Liver (tissue), 9 donors: Measurements from ENCODE around the gene PCID2. TPM values are rescaled to one million over a fixed set of nuclear protein-coding genes. Genes with fewer than 3 reads are reported as not detected.

ENCODE experiments used
- DNase-seq: peaks from one replicate; pipeline ENCODE4 v3.0.0-alpha.2; 2017; ENCODE audit warnings: low spot score
- H3K27ac ChIP-seq, 2 donors: one replicate each; pipeline ENCODE4 v1.7.0; 2013; ENCODE audit warnings: inconsistent platforms in 2 of 2, low read length in 2 of 2, control low read depth in 1 of 2, low read depth in 1 of 2, mild to moderate bottlenecking in 1 of 2
- H3K27me3 ChIP-seq, 4 donors: one replicate each; pipeline versions ENCODE4 v1.6.1 to v1.7.0; 2013; ENCODE audit warnings: low read length in 3 of 4, inconsistent platforms in 1 of 4, mild to moderate bottlenecking in 1 of 4, moderate library complexity in 1 of 4; ENCODE audit not compliant: control insufficient read depth in 4 of 4, insufficient read depth in 4 of 4
- H3K36me3 ChIP-seq, 4 donors: one replicate each; pipeline versions ENCODE4 v1.6.1 to v1.7.0; 2013; ENCODE audit warnings: low read length in 3 of 4, mild to moderate bottlenecking in 3 of 4, low read depth in 1 of 4, moderate library complexity in 1 of 4; ENCODE audit not compliant: control insufficient read depth in 4 of 4, insufficient read depth in 3 of 4
- H3K4me1 ChIP-seq, 4 donors: one replicate each; pipeline versions ENCODE4 v1.6.1 to v1.7.0; 2013; ENCODE audit warnings: low read length in 3 of 4, mild to moderate bottlenecking in 3 of 4, moderate library complexity in 1 of 4; ENCODE audit not compliant: control insufficient read depth in 4 of 4, insufficient read depth in 4 of 4
- H3K4me3 ChIP-seq, 3 donors: one replicate each; pipeline versions ENCODE4 v1.6.1 to v1.7.0; 2013; ENCODE audit warnings: low read length in 3 of 3, control low read depth in 1 of 3, low read depth in 1 of 3, mild to moderate bottlenecking in 1 of 3
- H3K9ac ChIP-seq, 2 donors: one replicate each; pipeline ENCODE4 v1.7.0; 2013; ENCODE audit warnings: low read length in 2 of 2, mild to moderate bottlenecking in 2 of 2, moderate library complexity in 2 of 2, control low read depth in 1 of 2, low read depth in 1 of 2
- H3K9me3 ChIP-seq, 4 donors: one replicate each; pipeline versions ENCODE4 v1.6.1 to v1.7.0; 2013; ENCODE audit warnings: low read length in 3 of 4; ENCODE audit not compliant: control insufficient read depth in 4 of 4
- ATF3 ChIP-seq: IDR thresholded peaks from 2 replicates; pipeline ENCODE4 v1.6.1; 2016; ENCODE audit warnings: antibody characterized with exemption
- CTCF ChIP-seq: fragments of 150-350 bp; IDR thresholded peaks from 2 replicates; pipeline ENCODE4 v1.5.1; 2017; ENCODE audit warnings: improper control_type of control experiment, low read depth, low read length; ENCODE audit not compliant: missing input control
- EGR1 ChIP-seq, 2 donors: IDR thresholded peaks; 2 replicates each; pipeline ENCODE4 v1.6.1; 2016 to 2018; ENCODE audit warnings: antibody characterized with exemption in 2 of 2, low read depth in 2 of 2
- FOXA1 ChIP-seq: IDR thresholded peaks from 2 replicates; pipeline ENCODE4 v1.6.1; 2016; ENCODE audit warnings: antibody characterized with exemption
- FOXA2 ChIP-seq: IDR thresholded peaks from 2 replicates; pipeline ENCODE4 v1.6.1; 2016; ENCODE audit warnings: antibody characterized with exemption
- GABPA ChIP-seq, 2 donors: IDR thresholded peaks in 1 of 2; conservative IDR thresholded peaks in 1 of 2; 2 replicates each; pipeline ENCODE4 v1.6.1; 2016; ENCODE audit warnings: antibody characterized with exemption in 2 of 2, mild to moderate bottlenecking in 1 of 2, moderate library complexity in 1 of 2
- HNF4A ChIP-seq, 2 donors: conservative IDR thresholded peaks; 2 replicates each; pipeline ENCODE4 v1.6.1; 2016; ENCODE audit warnings: antibody characterized with exemption in 2 of 2, mild to moderate bottlenecking in 2 of 2
- HNF4G ChIP-seq: IDR thresholded peaks from 2 replicates; pipeline ENCODE4 v1.6.1; 2016; ENCODE audit warnings: antibody characterized with exemption
- JUND ChIP-seq, 2 donors: IDR thresholded peaks; 2 replicates each; pipeline ENCODE4 v1.6.1; 2016; ENCODE audit warnings: antibody characterized with exemption in 2 of 2
- NR2F2 ChIP-seq: IDR thresholded peaks from 2 replicates; pipeline ENCODE4 v1.6.1; 2016; ENCODE audit warnings: antibody characterized with exemption
- RAD21 ChIP-seq, 2 donors: IDR thresholded peaks; 2 replicates each; pipeline ENCODE4 v1.6.1; 2016; ENCODE audit warnings: antibody characterized with exemption in 2 of 2, mild to moderate bottlenecking in 2 of 2
- RXRA ChIP-seq, 2 donors: IDR thresholded peaks; 2 replicates each; pipeline ENCODE4 v1.6.1; 2017 to 2018; ENCODE audit warnings: antibody characterized with exemption in 2 of 2, mild to moderate bottlenecking in 1 of 2
- SP1 ChIP-seq: IDR thresholded peaks from 2 replicates; pipeline ENCODE4 v1.6.1; 2018; ENCODE audit warnings: antibody characterized with exemption, mild to moderate bottlenecking
- TAF1 ChIP-seq: conservative IDR thresholded peaks from 2 replicates; pipeline ENCODE4 v1.6.1; 2016; ENCODE audit warnings: antibody characterized with exemption, mild to moderate bottlenecking
- YY1 ChIP-seq: IDR thresholded peaks from 2 replicates; pipeline ENCODE4 v1.6.1; 2016; ENCODE audit warnings: antibody characterized with exemption, mild to moderate bottlenecking
- WGBS: extraction: QIAGEN DNeasy Blood & Tissue Kit; methylation state at CpG from one replicate; pipeline ENCODE4 v1.1.7; 2013; 5-methylcytosine and 5-hydroxymethylcytosine counted together
- polyA plus RNA-seq, 2 donors: library from polyadenylated mRNA; stranded (reverse) in 1 of 2; unstranded in 1 of 2; fragments of 200-250 nt in 1 of 2; fragments of >200 nt in 1 of 2; fragmentation: Nextera tagmentation in 1 of 2; extraction: Ambion mirVana in 1 of 2; gene quantifications; one replicate each; pipeline versions ENCODE4 v1.2.1 to v1.2.3, GENCODE V29; 2013 to 2015
- total RNA-seq, 2 donors: library from RNA; depleted of rRNA; stranded (reverse); fragments of >200 nt; gene quantifications; one replicate each; pipeline ENCODE4 v1.2.3, GENCODE V29; 2014
- TF ChIP-seq, protein P1 (sequence below): IDR thresholded peaks from 2 replicates; pipeline ENCODE4 v1.6.1; 2016; ENCODE audit warnings: antibody characterized with exemption
- TF ChIP-seq, protein P2 (sequence below): IDR thresholded peaks from 2 replicates; pipeline ENCODE4 v1.6.1; 2016; ENCODE audit warnings: antibody characterized with exemption
- donor health status: healthy.
- donor health status: healthy.
- donor health status: healthy.
- donor health status: healthy.
- donor health status: healthy.

PCID2 gene
- total and polyA plus RNA-seq, 4 donors, result 13.8 to 39.1 (median 22.7) TPM

DNA sequence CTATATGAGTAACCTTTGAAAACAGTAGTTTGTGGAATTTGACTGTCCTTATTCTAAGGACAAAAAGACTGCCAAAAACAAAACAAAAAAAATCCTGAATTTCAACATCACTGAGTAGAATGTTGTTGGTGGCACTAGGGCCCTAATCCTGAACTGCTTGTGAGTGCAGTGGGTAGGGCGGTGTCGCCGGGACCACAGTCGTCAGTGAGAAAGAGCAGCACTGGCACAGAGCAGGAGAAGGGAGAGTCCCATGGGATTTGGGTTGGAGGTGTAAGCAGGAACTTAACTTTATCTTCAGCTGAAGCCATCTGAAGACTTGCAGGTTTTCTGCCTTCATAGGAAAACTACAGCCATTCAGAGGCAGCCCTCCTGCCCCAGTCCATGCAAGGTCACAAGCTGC is 5.6 kb downstream of the PCID2 start:
- Histone ChIP-seq H3K27me3 (no peaks in the 10 kb centered on the region), H3K27ac (no peak overlapping the region), H3K9me3 (no peaks in the 10 kb centered on the region), H3K9ac (no peak overlapping the region), H3K4me3 (no peak overlapping the region), H3K4me1 (peaks cover 3 to 30% (median 27%) of the 10 kb centered on the region in 4 donors), H3K36me3 (peaks cover 0 to 17% (median 11%) of the 10 kb centered on the region in 4 donors)
- TF ChIP-seq CTCF, result no peak
- no peak for TF ChIP-seq GABPA (IDR thresholded peaks at IDR 0.05 in 1 of 2, conservative IDR thresholded peaks at IDR 0.05 in 1 of 2)
- TF ChIP-seq YY1, result no peak
- no peak for TF ChIP-seq HNF4G
- no peak for TF ChIP-seq RAD21 (IDR thresholded peaks at IDR 0.05)
- no peak for TF ChIP-seq TAF1
- TF ChIP-seq FOXA1, result no peak
- no peak for TF ChIP-seq NR2F2
- TF ChIP-seq, protein P1, sequence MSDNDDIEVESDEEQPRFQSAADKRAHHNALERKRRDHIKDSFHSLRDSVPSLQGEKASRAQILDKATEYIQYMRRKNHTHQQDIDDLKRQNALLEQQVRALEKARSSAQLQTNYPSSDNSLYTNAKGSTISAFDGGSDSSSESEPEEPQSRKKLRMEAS, result no peak
- TF ChIP-seq ATF3, result no peak
- TF ChIP-seq EGR1 (IDR thresholded peaks at IDR 0.05; ENCODE audit: low read depth in 2 of 2), result no peak
- no peak for TF ChIP-seq SP1
- no peak for TF ChIP-seq RXRA (IDR thresholded peaks at IDR 0.05)
- peak; percentile 20 for DNase-seq
- 94% methylated on average over 4 of the region's 4 CpGs for WGBS

GRCh38 chr13:113201815-113202214 is 6.7 kb downstream of the PCID2 start:
- no peak overlapping the region for H3K4me3 ChIP-seq
- H3K9ac ChIP-seq, result no peak overlapping the region
- no peak for DNase-seq
- peaks cover 3 to 21% (median 17%) of the 10 kb centered on the region in 4 donors for H3K4me1 ChIP-seq
- H3K9me3 ChIP-seq, result no peaks in the 10 kb centered on the region
- TF ChIP-seq TAF1, result no peak
- TF ChIP-seq SP1, result no peak
- TF ChIP-seq HNF4A (conservative IDR thresholded peaks at IDR 0.05), result no peak
- TF ChIP-seq, protein P2, sequence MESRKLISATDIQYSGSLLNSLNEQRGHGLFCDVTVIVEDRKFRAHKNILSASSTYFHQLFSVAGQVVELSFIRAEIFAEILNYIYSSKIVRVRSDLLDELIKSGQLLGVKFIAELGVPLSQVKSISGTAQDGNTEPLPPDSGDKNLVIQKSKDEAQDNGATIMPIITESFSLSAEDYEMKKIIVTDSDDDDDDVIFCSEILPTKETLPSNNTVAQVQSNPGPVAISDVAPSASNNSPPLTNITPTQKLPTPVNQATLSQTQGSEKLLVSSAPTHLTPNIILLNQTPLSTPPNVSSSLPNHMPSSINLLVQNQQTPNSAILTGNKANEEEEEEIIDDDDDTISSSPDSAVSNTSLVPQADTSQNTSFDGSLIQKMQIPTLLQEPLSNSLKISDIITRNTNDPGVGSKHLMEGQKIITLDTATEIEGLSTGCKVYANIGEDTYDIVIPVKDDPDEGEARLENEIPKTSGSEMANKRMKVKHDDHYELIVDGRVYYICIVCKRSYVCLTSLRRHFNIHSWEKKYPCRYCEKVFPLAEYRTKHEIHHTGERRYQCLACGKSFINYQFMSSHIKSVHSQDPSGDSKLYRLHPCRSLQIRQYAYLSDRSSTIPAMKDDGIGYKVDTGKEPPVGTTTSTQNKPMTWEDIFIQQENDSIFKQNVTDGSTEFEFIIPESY, result no peak
- TF ChIP-seq GABPA (IDR thresholded peaks at IDR 0.05 in 1 of 2, conservative IDR thresholded peaks at IDR 0.05 in 1 of 2), result no peak
- no peak for TF ChIP-seq CTCF
- no peak for TF ChIP-seq NR2F2
- no peak for TF ChIP-seq FOXA2
- no peak for TF ChIP-seq FOXA1
- TF ChIP-seq HNF4G, result no peak
- TF ChIP-seq RAD21 (IDR thresholded peaks at IDR 0.05), result no peak
- TF ChIP-seq, protein P1, result no peak
- TF ChIP-seq EGR1 (IDR thresholded peaks at IDR 0.05; ENCODE audit: low read depth in 2 of 2), result no peak
- no peak for TF ChIP-seq JUND (IDR thresholded peaks at IDR 0.05)
- 98% methylated on average over 2 of the region's 2 CpGs for WGBS
- H3K36me3 ChIP-seq, result peaks cover 2 to 28% (median 22%) of the 10 kb centered on the region in 4 donors
- no peak overlapping the region for H3K27ac ChIP-seq
- H3K27me3 ChIP-seq, result no peaks in the 10 kb centered on the region
